GM18511 (cell line): ENCODE results near the gene KIAA1586.

Experiments used
- ATAC-seq: cut with Tn5 transposase; IDR thresholded peaks from one replicate; pipeline ENCODE4 v1.9.1; 2021; ENCODE audit warnings: mild to moderate bottlenecking, moderate library complexity; ENCODE audit not compliant: unreplicated experiment

The KIAA1586 gene

DNA sequence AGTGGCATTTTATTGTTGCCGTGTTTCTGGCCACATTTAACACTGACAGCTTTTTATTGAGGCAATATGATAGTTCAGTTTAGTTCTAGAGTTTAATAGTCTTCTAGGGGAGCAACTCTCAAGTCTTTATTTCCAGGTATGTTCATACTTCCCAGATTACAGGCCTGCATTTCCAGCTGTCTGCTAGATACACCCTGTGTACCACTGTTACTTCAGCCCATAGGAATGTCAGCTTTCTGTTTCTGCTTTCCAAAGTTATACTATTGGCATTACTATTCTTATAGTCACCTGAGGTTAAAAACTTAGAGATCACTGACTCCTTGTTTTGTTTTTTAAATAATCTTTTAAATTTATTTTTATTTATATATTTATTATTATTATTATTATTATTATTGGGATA lies 51.1 kb downstream of the KIAA1586 start:
- ATAC-seq, result no peak

DNA sequence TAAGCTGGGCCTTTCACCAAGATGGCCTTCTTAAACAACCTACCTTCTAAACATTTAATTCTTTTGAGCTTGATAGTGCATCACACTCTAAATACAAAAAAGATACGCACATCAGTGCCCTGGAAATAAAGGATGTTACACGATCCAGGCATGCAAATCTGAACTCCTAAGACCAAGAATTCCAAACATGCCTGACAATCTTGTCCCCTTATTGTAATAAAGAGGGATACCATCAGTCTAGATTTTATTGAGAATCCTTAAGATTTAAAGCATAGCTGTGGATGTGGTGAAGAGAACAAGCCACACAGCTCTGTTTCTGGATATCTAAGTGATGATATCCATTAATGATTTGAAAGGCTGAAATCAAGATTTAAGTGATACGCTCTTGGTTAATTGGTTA lies 56.5 kb downstream of the KIAA1586 start:
- no peak for ATAC-seq

DNA sequence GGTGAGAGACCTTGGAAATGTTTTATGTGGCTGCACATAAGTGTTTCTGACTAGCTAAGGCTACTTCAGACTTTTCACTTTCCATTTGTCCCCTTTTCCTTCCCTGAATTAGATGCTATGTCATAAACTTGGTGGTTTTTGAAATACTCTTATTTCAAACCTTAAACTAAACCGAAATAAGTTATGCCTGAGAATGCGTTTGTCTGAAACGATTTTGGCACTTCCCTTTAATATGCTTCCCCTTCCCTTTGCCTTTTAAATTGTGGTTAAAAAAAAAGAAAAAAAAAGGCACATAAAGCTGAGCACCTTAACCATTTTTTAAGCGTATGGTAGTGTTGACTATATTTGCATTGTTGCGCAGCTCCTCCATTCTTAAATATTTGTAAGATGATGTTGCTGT lies 57.8 kb downstream of the KIAA1586 start:
- ATAC-seq, result no peak
